ENCODE measurements around the gene SEC24B.

The SEC24B gene

GRCh38 chr4:109589119-109589518 is 155.5 kb downstream of the SEC24B start:
- no peak for DNase-seq

DNA sequence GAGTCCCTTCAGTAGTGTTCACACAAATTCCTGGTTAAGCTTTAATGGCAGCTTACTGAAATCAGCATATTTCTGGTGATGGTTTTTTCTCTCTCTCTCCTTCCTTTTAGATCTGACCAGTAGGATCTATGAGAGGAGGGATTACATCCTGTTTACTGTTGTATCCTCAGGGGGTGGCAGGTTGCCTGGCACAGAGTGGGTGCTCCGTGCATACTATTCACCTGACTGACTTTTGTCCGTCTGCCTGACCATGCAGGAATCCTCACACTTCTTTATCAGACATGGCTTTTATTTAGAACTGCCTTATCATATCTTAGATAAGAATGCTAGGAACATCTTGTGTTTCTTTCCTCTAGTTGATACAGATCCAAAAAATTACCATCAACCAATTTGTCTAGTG is 156.0 kb downstream of the SEC24B start:
- DNase-seq = no peak
